HG03039 (cell line): ENCODE results near the gene CKAP5.

Source experiments
- ATAC-seq: cut with Tn5 transposase; IDR thresholded peaks from one replicate; pipeline ENCODE4 v1.9.1; 2021; ENCODE audit warnings: mild to moderate bottlenecking, moderate library complexity; ENCODE audit not compliant: unreplicated experiment

CKAP5 gene

GRCh38 chr11:46705070-46705688 is 140.9 kb downstream of the CKAP5 start:
- no peak for ATAC-seq

- ATAC-seq = peak; percentile 3
These were observed 144.9 kb downstream of the CKAP5 start for GRCh38 chr11:46701078-46701654.

- ATAC-seq = peak; percentile 84
These were observed 145.6 kb downstream of the CKAP5 start, which contains the start of the genes ARHGAP1 and ZNF408 for GRCh38 chr11:46700241-46701077. Gene ARHGAP1, minus strand, starts transcription at chr11:46700619. Its CDS starts 4,512 bp downstream, at chr11:46696107. Gene ZNF408, plus strand, starts transcription at chr11:46701031. Its CDS starts 17 bp downstream, at chr11:46701048.

- ATAC-seq = no peak
These were observed 147.5 kb downstream of the CKAP5 start for GRCh38 chr11:46698597-46698996.

GRCh38 chr11:46697723-46698122 is 148.4 kb downstream of the CKAP5 start:
- no peak for ATAC-seq

- ATAC-seq = no peak
These were observed 148.8 kb downstream of the CKAP5 start for GRCh38 chr11:46697303-46697702.

GRCh38 chr11:46696212-46696558 is 149.9 kb downstream of the CKAP5 start:
- ATAC-seq = no peak

- ATAC-seq = no peak
These were observed 150.5 kb downstream of the CKAP5 start for GRCh38 chr11:46695345-46696211.

- no peak for ATAC-seq
These were observed 151.5 kb downstream of the CKAP5 start for GRCh38 chr11:46694607-46695006.

GRCh38 chr11:46694072-46694471 is 152.0 kb downstream of the CKAP5 start:
- ATAC-seq = no peak

GRCh38 chr11:46693597-46694012 is 152.5 kb downstream of the CKAP5 start:
- ATAC-seq = no peak
